Stimulated activated CD8-positive, alpha-beta memory T cell treated with anti-CD3 and anti-CD28 coated beads, Interleukin-12 subunit alpha, Interleukin-12 subunit beta, amount 100 ng/mL, for 4 hours (primary cell): Measurements from ENCODE around the gene TMC5.
"Not testable (repeated sequence)": the region's sequence is repeated elsewhere in the genome, so short reads cannot be mapped to it uniquely, and the experiment has no call there.

Source experiments
- DNase-seq: peaks from one replicate; pipeline ENCODE4 v3.0.0-alpha.2; 2020; ENCODE audit warnings: low read depth

The TMC5 gene

GRCh38 chr16:19417640-19418039 lies at the start of gene TMC5:
Gene TMC5 (plus strand): TSS chr16:19417883. CDS start chr16:19440039, 22,156 bp downstream.
- DNase-seq = no peak

GRCh38 chr16:19372541-19372940 lies 45.1 kb upstream of the TMC5 start:
- not testable (repeated sequence) for DNase-seq

- no peak for DNase-seq
These were observed 43.3 kb upstream of the TMC5 start for GRCh38 chr16:19374402-19374801.

- no peak for DNase-seq
These were observed 42.0 kb upstream of the TMC5 start for GRCh38 chr16:19375561-19376158.

GRCh38 chr16:19377864-19378263 lies 39.8 kb upstream of the TMC5 start:
- DNase-seq = no peak

- no peak for DNase-seq
These were observed 39.2 kb upstream of the TMC5 start for GRCh38 chr16:19378511-19378910.

- no peak for DNase-seq
These were observed 37.8 kb upstream of the TMC5 start for GRCh38 chr16:19379838-19380237.

GRCh38 chr16:19380328-19380727 lies 37.4 kb upstream of the TMC5 start:
- no peak for DNase-seq

- DNase-seq = no peak
These were observed 35.4 kb upstream of the TMC5 start for GRCh38 chr16:19382084-19382801.

GRCh38 chr16:19382887-19383816 lies 34.5 kb upstream of the TMC5 start:
- no peak for DNase-seq

- no peak for DNase-seq
These were observed 33.0 kb upstream of the TMC5 start for GRCh38 chr16:19384656-19385055.

GRCh38 chr16:19386525-19386924 lies 31.2 kb upstream of the TMC5 start:
- no peak for DNase-seq

- DNase-seq = no peak
These were observed 28.4 kb upstream of the TMC5 start for GRCh38 chr16:19389246-19389645.

- DNase-seq = not testable (repeated sequence)
These were observed 26.4 kb upstream of the TMC5 start for GRCh38 chr16:19391185-19391776.

- no peak for DNase-seq
These were observed 25.3 kb upstream of the TMC5 start for GRCh38 chr16:19392352-19392751.

GRCh38 chr16:19393226-19394111 lies 24.2 kb upstream of the TMC5 start:
- no peak for DNase-seq

GRCh38 chr16:19395646-19396267 lies 21.9 kb upstream of the TMC5 start:
- DNase-seq = not testable (repeated sequence)

- DNase-seq = no peak
These were observed 21.1 kb upstream of the TMC5 start for GRCh38 chr16:19396555-19397011.

- not testable (repeated sequence) for DNase-seq
These were observed 20.3 kb upstream of the TMC5 start for GRCh38 chr16:19397373-19397772.

- no peak for DNase-seq
These were observed 17.0 kb upstream of the TMC5 start for GRCh38 chr16:19400711-19401110.
